ENCODE measurements around the gene CSPG5.

The CSPG5 gene, protein sequence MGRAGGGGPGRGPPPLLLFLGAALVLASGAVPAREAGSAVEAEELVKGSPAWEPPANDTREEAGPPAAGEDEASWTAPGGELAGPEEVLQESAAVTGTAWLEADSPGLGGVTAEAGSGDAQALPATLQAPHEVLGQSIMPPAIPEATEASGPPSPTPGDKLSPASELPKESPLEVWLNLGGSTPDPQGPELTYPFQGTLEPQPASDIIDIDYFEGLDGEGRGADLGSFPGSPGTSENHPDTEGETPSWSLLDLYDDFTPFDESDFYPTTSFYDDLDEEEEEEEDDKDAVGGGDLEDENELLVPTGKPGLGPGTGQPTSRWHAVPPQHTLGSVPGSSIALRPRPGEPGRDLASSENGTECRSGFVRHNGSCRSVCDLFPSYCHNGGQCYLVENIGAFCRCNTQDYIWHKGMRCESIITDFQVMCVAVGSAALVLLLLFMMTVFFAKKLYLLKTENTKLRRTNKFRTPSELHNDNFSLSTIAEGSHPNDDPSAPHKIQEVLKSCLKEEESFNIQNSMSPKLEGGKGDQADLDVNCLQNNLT

GRCh38 chr3:47578691-47579632 is at the start of gene CSPG5:
Gene CSPG5 (minus strand): TSS chr3:47578865. CDS start chr3:47578693, 172 bp downstream.
- DNase-seq (peak; percentile 44), ATAC-seq (peak; percentile 26)

GRCh38 chr3:47628426-47628825 is 49.8 kb upstream of the CSPG5 start:
- ATAC-seq (no peak), DNase-seq (no peak)

GRCh38 chr3:47622671-47623461 is 44.2 kb upstream of the CSPG5 start:
- ATAC-seq = no peak

GRCh38 chr3:47617086-47618010 is 38.7 kb upstream of the CSPG5 start:
- no peak for ATAC-seq

More at GRCh38 chr3:47622671-47623461, 44.2 kb upstream of the CSPG5 start:
- DNase-seq = no peak

GRCh38 chr3:47614788-47615187 is 36.1 kb upstream of the CSPG5 start:
- ATAC-seq (peak; percentile 71), DNase-seq (no peak)

More at GRCh38 chr3:47617086-47618010, 38.7 kb upstream of the CSPG5 start:
- DNase-seq = no peak

DNA sequence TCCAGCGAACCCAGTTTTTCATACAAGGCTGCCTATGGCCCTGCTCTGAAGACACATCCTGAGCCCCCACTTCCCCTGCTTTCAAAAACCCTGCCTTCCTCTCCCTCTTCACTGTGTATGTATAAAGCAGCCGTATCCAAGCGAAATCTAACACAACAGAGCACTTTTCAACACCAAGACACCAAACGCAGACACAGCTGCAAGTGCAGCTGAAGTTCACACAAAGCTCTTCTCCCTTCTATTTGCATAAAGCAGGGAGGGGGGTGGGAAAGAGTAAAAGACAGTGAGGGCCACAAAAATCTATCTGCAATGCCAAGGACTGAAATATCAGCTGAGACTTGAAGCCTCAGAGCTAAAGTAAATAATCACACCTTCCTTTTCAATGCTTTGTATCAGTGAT is 35.1 kb upstream of the CSPG5 start:
- DNase-seq = no peak

GRCh38 chr3:47612879-47613278 is 34.2 kb upstream of the CSPG5 start:
- ATAC-seq (no peak), DNase-seq (no peak)

More for the DNA sequence above, 35.1 kb upstream of the CSPG5 start:
- ATAC-seq = no peak

DNA sequence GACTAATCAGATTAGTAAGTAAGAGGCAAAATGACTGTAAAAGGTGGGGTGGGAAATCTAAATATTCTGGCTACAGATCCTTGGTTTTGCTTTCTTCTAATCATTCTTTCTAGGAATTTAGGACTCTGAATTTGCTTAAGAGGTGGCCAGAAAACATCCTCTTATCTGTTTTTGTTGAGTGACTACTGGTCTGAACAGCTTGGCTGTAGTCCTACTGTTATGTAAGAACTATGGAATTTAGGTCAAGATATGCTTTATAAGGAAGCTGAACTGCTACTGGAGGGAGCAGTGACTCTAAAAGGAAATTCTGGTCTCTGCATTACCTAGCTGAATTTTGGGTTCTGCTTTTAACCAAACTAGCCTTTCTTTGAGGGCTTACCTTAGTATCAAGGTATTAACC is 33.5 kb upstream of the CSPG5 start:
- no peak for ATAC-seq
- no peak for DNase-seq

DNA sequence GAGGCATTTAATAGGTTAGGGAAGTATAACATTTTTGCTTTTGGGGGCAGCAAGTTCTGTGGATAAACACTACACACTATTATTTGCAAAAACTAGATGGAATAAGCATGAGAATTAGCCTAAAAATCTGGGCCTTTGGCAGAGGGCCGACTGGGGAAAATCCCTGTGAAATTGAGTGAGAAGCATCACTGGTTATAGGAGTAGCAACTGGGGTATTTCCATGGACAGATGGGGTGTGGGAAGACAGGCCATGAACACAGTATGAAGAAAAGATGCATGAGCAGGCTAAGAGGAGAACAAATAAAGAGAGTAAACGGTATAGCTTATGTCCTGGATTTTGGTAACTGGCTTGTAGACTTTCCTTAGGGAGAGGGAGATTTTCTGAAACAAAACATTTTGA is 32.9 kb upstream of the CSPG5 start:
- ATAC-seq (no peak), DNase-seq (no peak)

DNA sequence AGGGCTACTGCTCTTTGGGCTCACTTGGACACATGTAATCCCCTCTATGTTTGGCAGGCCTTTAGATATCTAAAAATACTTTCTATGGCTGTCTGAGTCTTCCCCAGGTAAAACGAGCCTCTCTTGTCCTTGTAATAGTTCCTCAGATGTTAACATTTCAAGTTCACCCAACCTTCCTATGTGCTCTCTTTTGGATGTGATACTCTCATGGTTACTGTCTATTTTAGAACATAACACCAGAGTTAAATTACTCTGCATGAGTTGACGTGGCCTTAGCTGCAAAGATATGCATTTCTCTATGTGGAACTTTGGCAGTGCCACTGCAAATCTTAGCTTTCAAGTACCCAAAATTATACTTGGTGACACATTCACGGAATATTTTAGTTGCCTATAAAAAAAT is 31.9 kb upstream of the CSPG5 start:
- ATAC-seq (no peak), DNase-seq (no peak)

- DNase-seq (no peak), ATAC-seq (no peak)
Observed at GRCh38 chr3:47607335-47607734, 28.7 kb upstream of the CSPG5 start.

DNA sequence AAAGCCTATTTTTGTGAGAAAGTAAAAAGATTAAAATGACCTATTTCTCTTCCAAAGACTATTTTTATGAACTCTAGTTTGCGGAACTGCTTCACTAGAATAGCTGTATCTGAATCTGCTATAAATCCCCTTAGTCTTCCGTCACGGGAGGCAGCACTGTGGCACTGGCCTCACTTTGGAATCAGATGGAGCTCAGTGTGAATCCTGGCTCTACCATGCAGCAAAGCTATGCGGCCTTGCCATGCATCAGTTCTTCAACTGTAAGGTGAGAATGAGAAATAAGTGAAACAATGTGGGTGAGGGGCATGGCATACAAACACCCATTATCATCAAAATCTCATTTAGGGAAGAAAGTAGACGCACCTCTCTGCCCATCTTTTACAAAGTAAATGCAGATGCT is 27.5 kb upstream of the CSPG5 start:
- ATAC-seq = no peak

GRCh38 chr3:47605652-47606051 is 27.0 kb upstream of the CSPG5 start:
- ATAC-seq (no peak), DNase-seq (no peak)

More for the DNA sequence above, 27.5 kb upstream of the CSPG5 start:
- no peak for DNase-seq

DNA sequence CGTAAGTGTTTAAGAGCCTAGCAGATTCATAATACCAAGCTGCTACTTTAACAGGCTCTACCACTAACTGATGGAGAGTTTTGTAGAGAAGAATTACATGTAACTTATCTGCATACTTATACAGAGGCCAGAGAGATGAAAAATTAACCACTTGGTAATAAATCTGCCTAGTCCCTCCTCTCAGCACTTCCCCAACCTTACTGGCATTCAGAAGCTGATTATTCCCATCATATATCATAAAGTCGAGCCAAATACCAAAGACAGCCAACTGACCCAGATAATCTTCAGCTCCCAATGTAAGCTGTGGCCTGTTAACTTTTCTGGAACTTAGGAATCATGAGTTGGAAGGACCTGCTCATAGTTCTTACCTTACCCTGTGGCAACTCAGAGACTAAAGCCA is 25.5 kb upstream of the CSPG5 start:
- DNase-seq (no peak), ATAC-seq (no peak)

DNA sequence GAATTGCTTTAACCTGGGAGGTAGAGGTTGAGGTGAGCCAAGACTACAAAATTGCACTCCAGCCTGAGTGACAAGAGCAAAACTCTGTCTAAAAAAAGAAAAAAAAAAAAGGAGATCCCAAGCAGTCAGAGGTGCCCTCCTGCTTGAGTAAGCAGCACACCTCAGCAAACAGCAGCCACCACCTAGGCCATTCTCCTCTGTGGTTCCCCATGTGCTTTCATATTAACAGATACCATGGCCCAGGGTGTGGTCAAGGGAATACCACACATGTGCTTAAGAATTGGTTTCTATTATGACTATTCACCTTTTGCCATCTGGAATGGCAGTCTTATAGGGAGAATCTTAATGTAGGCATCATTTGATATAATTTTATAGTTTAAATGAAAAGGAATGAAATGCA is 24.7 kb upstream of the CSPG5 start:
- no peak for DNase-seq
- no peak for ATAC-seq

DNA sequence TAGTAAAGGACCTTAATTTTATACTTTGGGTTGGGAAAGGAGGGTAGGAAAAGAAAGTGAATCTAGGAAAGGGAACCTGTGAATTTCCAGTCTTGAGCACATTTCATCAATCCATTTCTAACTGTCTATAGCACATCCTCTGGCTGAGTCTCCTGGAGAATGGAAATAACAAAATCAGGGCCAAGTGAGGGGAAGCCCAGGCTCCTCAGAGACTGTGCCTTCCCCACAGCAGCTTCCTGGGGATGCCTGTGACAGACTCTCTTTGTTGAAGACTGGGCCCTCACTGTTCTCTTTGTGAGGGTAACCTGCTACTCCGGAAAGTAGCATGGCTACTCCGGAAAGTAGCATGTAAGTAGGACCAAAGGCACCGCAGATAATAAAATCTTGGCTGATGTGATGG is 22.6 kb upstream of the CSPG5 start:
- no peak for ATAC-seq

GRCh38 chr3:47594792-47595191 is 16.1 kb upstream of the CSPG5 start:
- no peak for DNase-seq
- ATAC-seq = no peak

More for the DNA sequence above, 22.6 kb upstream of the CSPG5 start:
- DNase-seq = no peak

DNA sequence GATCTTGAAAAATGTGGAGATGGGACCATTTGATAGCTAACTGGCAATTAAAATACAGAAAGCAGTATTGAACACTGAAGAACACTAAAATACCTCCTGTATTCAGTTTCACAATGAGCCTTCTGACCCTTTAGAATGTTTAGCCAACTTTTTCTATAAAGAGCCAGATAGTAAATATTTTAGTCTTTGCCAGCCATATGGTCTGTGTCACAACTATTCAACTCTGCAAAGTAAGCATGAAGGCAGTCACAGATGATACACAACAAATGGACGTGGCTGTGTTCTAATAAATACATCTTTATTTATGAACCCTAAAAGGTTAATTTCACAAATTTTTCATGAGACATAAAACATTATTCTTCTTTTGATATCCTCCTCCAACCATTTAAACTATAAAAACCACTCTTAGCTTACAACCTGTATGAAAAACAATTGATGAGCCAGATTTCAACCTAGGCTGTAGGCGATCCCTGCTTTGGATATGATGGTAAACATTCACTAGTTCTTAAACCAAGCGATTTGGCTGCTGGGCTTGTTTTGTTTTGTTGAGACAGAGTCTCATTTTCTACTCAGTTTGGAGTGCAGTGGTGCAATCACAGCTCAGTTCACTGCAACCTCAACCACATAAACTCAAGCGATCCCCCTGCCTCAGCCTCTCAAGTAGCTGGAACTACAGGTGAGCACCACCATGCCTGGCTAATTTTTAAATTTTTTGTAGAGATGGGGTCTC is 13.6 kb upstream of the CSPG5 start:
- DNase-seq (no peak), ATAC-seq (no peak)

DNA sequence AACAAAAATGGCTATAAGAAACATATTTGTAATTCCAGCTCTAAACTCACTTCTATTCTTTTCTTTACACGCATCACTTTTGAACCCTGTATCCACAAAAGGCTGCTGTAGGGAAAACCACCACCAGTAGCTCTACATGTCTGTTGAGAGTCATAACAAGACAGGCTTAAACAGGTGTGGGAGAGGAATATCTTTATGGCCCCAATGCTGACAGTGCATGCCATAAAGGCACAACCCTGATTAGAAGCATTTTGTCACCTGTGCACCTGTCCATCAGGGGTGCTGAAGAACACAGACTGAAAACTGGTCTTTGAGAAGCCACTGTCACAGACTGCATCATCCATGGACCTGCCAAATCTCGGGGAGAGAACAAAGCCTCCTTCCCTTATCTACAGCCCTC is 11.6 kb upstream of the CSPG5 start:
- ATAC-seq = no peak
- DNase-seq = no peak

- DNase-seq = no peak
Observed at GRCh38 chr3:47588587-47588986, 9.9 kb upstream of the CSPG5 start.

More at GRCh38 chr3:47588587-47588986, 9.9 kb upstream of the CSPG5 start:
- no peak for ATAC-seq
